Iris pigment epithelial cell (primary cell): ENCODE measurements around the gene HGFAC.
"Not testable (repeated sequence)": the region's sequence is repeated elsewhere in the genome, so short reads cannot be mapped to it uniquely, and the experiment has no call there.

ENCODE experiments used
- DNase-seq: peaks from one replicate; pipeline ENCODE4 v3.0.0-alpha.2; 2011; ENCODE audit warnings: low read depth

The HGFAC gene

GRCh38 chr4:3411190-3411589 lies 30.6 kb upstream of the HGFAC start:
- not testable (repeated sequence) for DNase-seq

GRCh38 chr4:3411676-3412075 lies 30.1 kb upstream of the HGFAC start:
- DNase-seq, result no peak

- DNase-seq, result no peak
These were observed 29.3 kb upstream of the HGFAC start for GRCh38 chr4:3412257-3413020.

- DNase-seq, result no peak
These were observed 28.5 kb upstream of the HGFAC start for GRCh38 chr4:3413217-3413671.

GRCh38 chr4:3413675-3414420 lies 27.9 kb upstream of the HGFAC start:
- no peak for DNase-seq

GRCh38 chr4:3414421-3415279 lies 27.1 kb upstream of the HGFAC start:
- DNase-seq, result no peak

GRCh38 chr4:3415471-3416141 lies 26.2 kb upstream of the HGFAC start:
- DNase-seq, result no peak

- no peak for DNase-seq
These were observed 25.5 kb upstream of the HGFAC start for GRCh38 chr4:3416270-3416669.

- no peak for DNase-seq
These were observed 24.9 kb upstream of the HGFAC start for GRCh38 chr4:3416821-3417221.

- DNase-seq, result no peak
These were observed 24.3 kb upstream of the HGFAC start for GRCh38 chr4:3417448-3417847.

- no peak for DNase-seq
These were observed 23.6 kb upstream of the HGFAC start for GRCh38 chr4:3418029-3418762.

- no peak for DNase-seq
These were observed 21.7 kb upstream of the HGFAC start for GRCh38 chr4:3419836-3420605.

- DNase-seq, result no peak
These were observed 21.2 kb upstream of the HGFAC start for GRCh38 chr4:3420606-3420955.

- DNase-seq, result no peak
These were observed 20.8 kb upstream of the HGFAC start for GRCh38 chr4:3420956-3421355.

GRCh38 chr4:3421470-3421869 lies 20.3 kb upstream of the HGFAC start:
- DNase-seq, result no peak

GRCh38 chr4:3422241-3422801 lies 19.4 kb upstream of the HGFAC start:
- no peak for DNase-seq

GRCh38 chr4:3422808-3423297 lies 18.9 kb upstream of the HGFAC start:
- no peak for DNase-seq

- DNase-seq, result no peak
These were observed 18.4 kb upstream of the HGFAC start for GRCh38 chr4:3423406-3423805.

GRCh38 chr4:3423952-3424351 lies 17.8 kb upstream of the HGFAC start:
- no peak for DNase-seq

GRCh38 chr4:3424522-3425095 lies 17.2 kb upstream of the HGFAC start:
- DNase-seq, result no peak
